Measurements from ENCODE around the gene EFCAB8. TPM values are rescaled to one million over a fixed set of nuclear protein-coding genes. Genes with fewer than 3 reads are reported as not detected.
"Not testable (repeated sequence)": the region's sequence is repeated elsewhere in the genome, so short reads cannot be mapped to it uniquely, and the experiment has no call there.

The EFCAB8 gene
- total RNA-seq, 1 donor from 2014 or later = 0.29 TPM

- H3K4me1 Mint-ChIP-seq (ENCODE audit: low read depth) = peaks cover 9% of the 10 kb centered on the region
- TF ChIP-seq, protein P1, sequence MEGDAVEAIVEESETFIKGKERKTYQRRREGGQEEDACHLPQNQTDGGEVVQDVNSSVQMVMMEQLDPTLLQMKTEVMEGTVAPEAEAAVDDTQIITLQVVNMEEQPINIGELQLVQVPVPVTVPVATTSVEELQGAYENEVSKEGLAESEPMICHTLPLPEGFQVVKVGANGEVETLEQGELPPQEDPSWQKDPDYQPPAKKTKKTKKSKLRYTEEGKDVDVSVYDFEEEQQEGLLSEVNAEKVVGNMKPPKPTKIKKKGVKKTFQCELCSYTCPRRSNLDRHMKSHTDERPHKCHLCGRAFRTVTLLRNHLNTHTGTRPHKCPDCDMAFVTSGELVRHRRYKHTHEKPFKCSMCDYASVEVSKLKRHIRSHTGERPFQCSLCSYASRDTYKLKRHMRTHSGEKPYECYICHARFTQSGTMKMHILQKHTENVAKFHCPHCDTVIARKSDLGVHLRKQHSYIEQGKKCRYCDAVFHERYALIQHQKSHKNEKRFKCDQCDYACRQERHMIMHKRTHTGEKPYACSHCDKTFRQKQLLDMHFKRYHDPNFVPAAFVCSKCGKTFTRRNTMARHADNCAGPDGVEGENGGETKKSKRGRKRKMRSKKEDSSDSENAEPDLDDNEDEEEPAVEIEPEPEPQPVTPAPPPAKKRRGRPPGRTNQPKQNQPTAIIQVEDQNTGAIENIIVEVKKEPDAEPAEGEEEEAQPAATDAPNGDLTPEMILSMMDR (IDR thresholded peaks at IDR 0.05; ENCODE audit: unreplicated experiment) = no peak
- no peak overlapping the region for H3K27ac Mint-ChIP-seq
- no peak overlapping the region for H3K4me3 Mint-ChIP-seq (ENCODE audit: low read depth)
- peaks cover 3% of the 10 kb centered on the region for H3K27me3 Mint-ChIP-seq
- H3K36me3 Mint-ChIP-seq (ENCODE audit: insufficient read depth) = no peaks in the 10 kb centered on the region
- H3K9me3 Mint-ChIP-seq (ENCODE audit: low read depth) = no peaks in the 10 kb centered on the region
- no peak for DNase-seq (ENCODE audit: low spot score, unreplicated experiment)
Observed at GRCh38 chr20:32970115-32970972, 111.6 kb downstream of the EFCAB8 start.

- no peak overlapping the region for H3K4me3 Mint-ChIP-seq (ENCODE audit: low read depth)
- TF ChIP-seq, protein P1 (IDR thresholded peaks at IDR 0.05; ENCODE audit: unreplicated experiment) = no peak
- no peaks in the 10 kb centered on the region for H3K9me3 Mint-ChIP-seq (ENCODE audit: low read depth)
- DNase-seq (ENCODE audit: low spot score, unreplicated experiment) = no peak
- no peak overlapping the region for H3K27ac Mint-ChIP-seq
- no peaks in the 10 kb centered on the region for H3K36me3 Mint-ChIP-seq (ENCODE audit: insufficient read depth)
- H3K4me1 Mint-ChIP-seq (ENCODE audit: low read depth) = peaks cover 13% of the 10 kb centered on the region
- peaks cover 3% of the 10 kb centered on the region for H3K27me3 Mint-ChIP-seq
Observed at GRCh38 chr20:32970973-32971300, 112.2 kb downstream of the EFCAB8 start.

- peaks cover 3% of the 10 kb centered on the region for H3K27me3 Mint-ChIP-seq
- H3K9me3 Mint-ChIP-seq (ENCODE audit: low read depth) = no peaks in the 10 kb centered on the region
- peaks cover 17% of the 10 kb centered on the region for H3K4me1 Mint-ChIP-seq (ENCODE audit: low read depth)
- TF ChIP-seq, protein P1 (IDR thresholded peaks at IDR 0.05; ENCODE audit: unreplicated experiment) = no peak
- DNase-seq (ENCODE audit: low spot score, unreplicated experiment) = no peak
- H3K27ac Mint-ChIP-seq = no peak overlapping the region
- H3K36me3 Mint-ChIP-seq (ENCODE audit: insufficient read depth) = no peaks in the 10 kb centered on the region
- H3K4me3 Mint-ChIP-seq (ENCODE audit: low read depth) = no peak overlapping the region
Observed at GRCh38 chr20:32971703-32972161, 113.0 kb downstream of the EFCAB8 start.

GRCh38 chr20:32972181-32973076 is 113.7 kb downstream of the EFCAB8 start:
- H3K36me3 Mint-ChIP-seq (ENCODE audit: insufficient read depth) = no peaks in the 10 kb centered on the region
- H3K27me3 Mint-ChIP-seq = no peaks in the 10 kb centered on the region
- no peaks in the 10 kb centered on the region for H3K9me3 Mint-ChIP-seq (ENCODE audit: low read depth)
- DNase-seq (ENCODE audit: low spot score, unreplicated experiment) = no peak
- no peak overlapping the region for H3K4me3 Mint-ChIP-seq (ENCODE audit: low read depth)
- no peak overlapping the region for H3K27ac Mint-ChIP-seq
- TF ChIP-seq, protein P1 (IDR thresholded peaks at IDR 0.05; ENCODE audit: unreplicated experiment) = no peak
- peaks cover 18% of the 10 kb centered on the region for H3K4me1 Mint-ChIP-seq (ENCODE audit: low read depth)

GRCh38 chr20:32973077-32973717 is 114.5 kb downstream of the EFCAB8 start:
- TF ChIP-seq, protein P1 (IDR thresholded peaks at IDR 0.05; ENCODE audit: unreplicated experiment) = no peak
- no peaks in the 10 kb centered on the region for H3K27me3 Mint-ChIP-seq
- peaks cover 18% of the 10 kb centered on the region for H3K4me1 Mint-ChIP-seq (ENCODE audit: low read depth)
- H3K36me3 Mint-ChIP-seq (ENCODE audit: insufficient read depth) = no peaks in the 10 kb centered on the region
- H3K4me3 Mint-ChIP-seq (ENCODE audit: low read depth) = no peak overlapping the region
- H3K27ac Mint-ChIP-seq = no peak overlapping the region
- no peak for DNase-seq (ENCODE audit: low spot score, unreplicated experiment)
- no peaks in the 10 kb centered on the region for H3K9me3 Mint-ChIP-seq (ENCODE audit: low read depth)

DNA sequence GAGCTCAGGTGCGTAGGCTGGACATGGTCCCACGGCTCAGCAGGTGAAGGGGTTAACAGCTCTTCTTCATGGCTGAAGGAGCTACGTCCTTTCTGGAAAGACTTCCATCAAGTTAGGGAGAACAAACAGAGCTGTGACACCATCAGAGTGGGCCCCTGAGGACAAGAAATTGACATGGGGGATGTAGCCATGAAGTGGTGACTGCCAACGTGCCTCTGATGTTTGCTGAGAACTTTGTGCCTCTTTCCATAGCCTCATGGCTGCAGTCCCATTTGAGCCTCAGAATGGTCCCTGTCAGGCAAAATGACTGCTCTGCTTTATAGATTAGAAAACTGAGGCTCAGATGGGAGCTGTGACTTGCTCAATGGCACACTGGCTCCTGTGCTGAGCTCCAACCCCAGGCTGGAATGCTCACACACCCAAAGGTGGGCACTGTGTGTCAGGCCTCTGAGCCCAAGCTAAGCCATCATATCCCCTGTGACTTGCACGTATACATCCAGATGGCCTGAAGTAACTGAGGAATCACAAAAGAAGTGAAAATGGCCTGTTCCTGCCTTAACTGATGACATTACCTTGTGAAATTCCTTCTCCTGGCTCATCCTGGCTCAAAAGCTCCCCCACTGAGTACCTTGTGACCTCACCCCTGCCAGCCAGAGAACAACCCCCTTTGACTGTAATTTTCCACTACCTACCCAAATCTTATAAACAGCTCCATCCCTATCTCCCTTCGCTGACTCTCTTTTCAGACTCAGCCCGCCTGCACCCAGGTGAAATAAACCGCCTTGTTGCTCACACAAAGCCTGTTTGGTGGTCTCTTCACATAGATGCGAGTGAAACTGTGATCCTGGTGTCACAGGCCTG is 115.7 kb downstream of the EFCAB8 start:
- H3K36me3 Mint-ChIP-seq (ENCODE audit: insufficient read depth); DNase-seq (ENCODE audit: low spot score, unreplicated experiment); H3K27me3 Mint-ChIP-seq; H3K9me3 Mint-ChIP-seq (ENCODE audit: low read depth); H3K4me3 Mint-ChIP-seq (ENCODE audit: low read depth): not testable (repeated sequence)
- Mint-ChIP-seq H3K4me1 (ENCODE audit: low read depth) (peaks cover 18% of the 10 kb centered on the region), H3K27ac (peak overlapping the region; percentile 79)

GRCh38 chr20:32975121-32975520 is 116.4 kb downstream of the EFCAB8 start:
- H3K27me3 Mint-ChIP-seq; H3K4me3 Mint-ChIP-seq (ENCODE audit: low read depth); H3K9me3 Mint-ChIP-seq (ENCODE audit: low read depth); H3K36me3 Mint-ChIP-seq (ENCODE audit: insufficient read depth); DNase-seq (ENCODE audit: low spot score, unreplicated experiment): not testable (repeated sequence)
- Mint-ChIP-seq H3K4me1 (ENCODE audit: low read depth) (peaks cover 18% of the 10 kb centered on the region), H3K27ac (peak overlapping the region; percentile 79)
